Stomach (tissue), 9 donors: ENCODE data around the gene CAMTA2. TPM values are rescaled to one million over a fixed set of nuclear protein-coding genes. Genes with fewer than 3 reads are reported as not detected.

Source experiments
- DNase-seq, 2 donors: peaks; one replicate each; pipeline versions ENCODE4 v3.0.0 to v3.0.0-alpha.2; 2013 to 2019
- H3K27ac ChIP-seq, 5 donors: fragments of 200-600 bp in 4 of 5; sonication (generic) in 4 of 5; one replicate each; pipeline ENCODE4 v1.5.1; 2013 to 2019; ENCODE audit warnings: mild to moderate bottlenecking in 1 of 5, moderate library complexity in 1 of 5
- H3K27me3 ChIP-seq, 3 donors: fragments of 200-600 bp; sonication (generic); one replicate each; pipeline ENCODE4 v1.5.1; 2017 to 2019; ENCODE audit warnings: mixed run types in 1 of 3
- H3K36me3 ChIP-seq, 4 donors: fragments of 200-600 bp; sonication (generic); 1 replicate in 3 of 4; 2 replicates in 1 of 4; pipeline ENCODE4 v1.5.1; 2016 to 2019
- H3K4me1 ChIP-seq, 4 donors: fragments of 200-600 bp; sonication (generic); one replicate each; pipeline ENCODE4 v1.5.1; 2016 to 2019
- H3K4me3 ChIP-seq, 4 donors: fragments of 200-600 bp; sonication (generic) in 3 of 4; one replicate each; pipeline ENCODE4 v1.5.1; 2016 to 2019; ENCODE audit warnings: mild to moderate bottlenecking in 1 of 4
- H3K9me3 ChIP-seq, 4 donors: fragments of 200-600 bp; sonication (generic); one replicate each; pipeline ENCODE4 v1.5.1; 2016 to 2019
- CTCF ChIP-seq, 7 experiments: fragments of 450-650 bp in 4 of 7; fragments of 200-600 bp in 3 of 7; sonication (generic) in 3 of 7; IDR thresholded peaks; one replicate each; pipeline ENCODE4 v1.5.1; 2016 to 2019; ENCODE audit warnings: antibody characterized with exemption in 7 of 7, control low read depth in 2 of 7, mild to moderate bottlenecking in 1 of 7
- EP300 ChIP-seq: sonication (generic); formaldehyde crosslinking; IDR thresholded peaks from one replicate; pipeline ENCODE4 v1.6.1; 2017; ENCODE audit warnings: antibody characterized with exemption
- POLR2A ChIP-seq, 4 donors: fragments of 450-650 bp; IDR thresholded peaks; one replicate each; pipeline ENCODE4 v1.6.1; 2016; ENCODE audit warnings: antibody characterized with exemption in 4 of 4, control low read depth in 2 of 4, mild to moderate bottlenecking in 1 of 4, moderate library complexity in 1 of 4
- POLR2AphosphoS5 ChIP-seq, 3 donors: sonication (generic); formaldehyde crosslinking; IDR thresholded peaks; one replicate each; pipeline ENCODE4 v1.6.1; 2016; ENCODE audit warnings: antibody characterized with exemption in 3 of 3
- WGBS, 5 donors: extraction: QIAGEN DNeasy Blood & Tissue Kit in 3 of 5; methylation state at CpG; one replicate each; pipeline versions ENCODE4 v1.1.5 to v1.1.7; 2013 to 2018; 5-methylcytosine and 5-hydroxymethylcytosine counted together
- intact Hi-C: fragments of 100-400 bp; cut with DNase I; formaldehyde crosslinking; loops from one replicate; pipeline ENCODE4 v1.15.1; 2023; ENCODE audit warnings: low total_unique reads
- polyA plus RNA-seq, 3 donors: library from polyadenylated mRNA; stranded (reverse); fragments of 200-250 nt; gene quantifications; one replicate each; pipeline ENCODE4 v1.2.3, GENCODE V29; 2013
- total RNA-seq, 5 donors: library from RNA; depleted of rRNA; stranded (reverse); fragments of >200 nt; gene quantifications; one replicate each; pipeline versions ENCODE4 v1.1.0 to v1.2.3, GENCODE V29; 2014 to 2016
- donor health status: healthy with polysubstance abuse.
- donor health status: Bipolar disorder and iron deficiency.
- donor health status: healthy.

The CAMTA2 gene
- total and polyA plus RNA-seq, 8 donors = 8.1 to 202 (median 54.6) TPM

GRCh38 chr17:4950075-4950745 lies 37.3 kb downstream of the CAMTA2 start:
- intact Hi-C loops = no loop called here
- Histone ChIP-seq H3K4me1 (peaks cover 30 to 48% (median 40%) of the 10 kb centered on the region in 4 donors), H3K27ac (peak overlapping the region; percentile 96 to 100 (median 99)), H3K27me3 (no peaks in the 10 kb centered on the region), H3K4me3 (peak overlapping the region; percentile 82 to 100 (median 100)), H3K36me3 (peaks cover 15 to 19% (median 16%) of the 10 kb centered on the region in 4 donors), H3K9me3 (no peaks in the 10 kb centered on the region)
- WGBS, 5 donors = 4 to 17% (median 7%) methylated on average over 26 to 52 of the region's 52 CpGs
- TF ChIP-seq POLR2AphosphoS5 (IDR thresholded peaks at IDR 0.05) (no peak), CTCF (IDR thresholded peaks at IDR 0.05) (no peak), POLR2A (IDR thresholded peaks at IDR 0.05) (no peak), EP300 (no peak)
- peak; percentile 61 to 73 for DNase-seq

GRCh38 chr17:4949321-4950074 lies 38.0 kb downstream of the CAMTA2 start:
- H3K4me1 ChIP-seq = peaks cover 37 to 55% (median 47%) of the 10 kb centered on the region in 4 donors
- peak overlapping the region; percentile 82 to 100 (median 100) for H3K4me3 ChIP-seq
- peaks cover 20 to 27% (median 23%) of the 10 kb centered on the region in 4 donors for H3K36me3 ChIP-seq
- H3K9me3 ChIP-seq = no peaks in the 10 kb centered on the region
- peak; percentile 82 to 90 for DNase-seq
- peak overlapping the region; percentile 96 to 100 (median 99) for H3K27ac ChIP-seq
- TF ChIP-seq POLR2AphosphoS5 (IDR thresholded peaks at IDR 0.05) = peak in 2 of 3 donors; percentile 14 to 36
- no peak for TF ChIP-seq CTCF (IDR thresholded peaks at IDR 0.05)
- 0 to 1% (median 0%) methylated on average over 36 to 75 of the region's 75 CpGs for WGBS, 5 donors
- intact Hi-C loops = no loop called here
- H3K27me3 ChIP-seq = no peaks in the 10 kb centered on the region

- Histone ChIP-seq H3K27ac (peak overlapping the region; percentile 96 to 100 (median 99)), H3K4me3 (peak overlapping the region; percentile 82 to 100 (median 100)), H3K4me1 (peaks cover 40 to 61% (median 53%) of the 10 kb centered on the region in 4 donors), H3K27me3 (no peaks in the 10 kb centered on the region), H3K9me3 (no peaks in the 10 kb centered on the region), H3K36me3 (peaks cover 24 to 32% (median 29%) of the 10 kb centered on the region in 4 donors)
- peak; percentile 83 to 97 for DNase-seq
- 0 to 1% (median 1%) methylated on average over 19 to 40 of the region's 40 CpGs for WGBS, 5 donors
- TF ChIP-seq POLR2AphosphoS5 (IDR thresholded peaks at IDR 0.05) = peak; percentile 3 to 80 (median 39)
- no peak for TF ChIP-seq EP300
- intact Hi-C loops = no loop called here
These were observed 38.5 kb downstream of the CAMTA2 start for GRCh38 chr17:4948931-4949320.

GRCh38 chr17:4948166-4948930 lies 39.1 kb downstream of the CAMTA2 start, which contains the start of gene PFN1:
PFN1 (minus strand) TSS chr17:4948530; CDS start chr17:4948394, 136 bp downstream.
- peak; percentile 92 to 97 for DNase-seq
- WGBS, 5 donors = 0 to 1% (median 0%) methylated on average over 30 to 59 of the region's 59 CpGs
- Histone ChIP-seq H3K27me3 (no peaks in the 10 kb centered on the region), H3K4me3 (peak within 1 kb of the TSS; percentile 82 to 100 (median 100)), H3K4me1 (peaks cover 40 to 66% (median 58%) of the 10 kb centered on the region in 4 donors), H3K36me3 (peaks cover 29 to 38% (median 34%) of the 10 kb centered on the region in 4 donors), H3K9me3 (no peaks in the 10 kb centered on the region), H3K27ac (peak within 1 kb of the TSS; percentile 96 to 100 (median 99))
- intact Hi-C loops = no loop called here
- TF ChIP-seq CTCF (IDR thresholded peaks at IDR 0.05) = no peak
- TF ChIP-seq POLR2A (IDR thresholded peaks at IDR 0.05) = peak in 1 of 4 donors; percentile 79
- TF ChIP-seq POLR2AphosphoS5 (IDR thresholded peaks at IDR 0.05) = peak in 2 of 3 donors; percentile 86 to 90
- no peak for TF ChIP-seq EP300
